DOHH2 (cell line): ENCODE measurements around the gene PTPN14.

Source experiments
- H3F3A ChIP-seq: fragments of 200-600 bp; sonication (generic), shearing (Covaris generic); 2 replicates; pipeline ENCODE4 v1.6.0; 2016; ENCODE audit warnings: antibody characterized with exemption, mild to moderate bottlenecking; ENCODE audit not compliant: control insufficient read depth, insufficient read depth
- H3K27ac ChIP-seq: fragments of 200-600 bp; sonication (generic); 2 replicates; pipeline ENCODE4 v1.5.1; 2014; ENCODE audit warnings: low read depth, mild to moderate bottlenecking, low read length, moderate library complexity
- H3K27me3 ChIP-seq: fragments of 200-600 bp; sonication (generic); 2 replicates; pipeline ENCODE4 v1.6.1; 2014; ENCODE audit warnings: mild to moderate bottlenecking, low read length, mixed read lengths; ENCODE audit not compliant: control insufficient read depth
- H3K36me3 ChIP-seq: fragments of 200-600 bp; sonication (generic); 2 replicates; pipeline ENCODE4 v1.6.1; 2014; ENCODE audit warnings: mild to moderate bottlenecking, low read length, moderate library complexity, mixed read lengths; ENCODE audit not compliant: control insufficient read depth
- H3K4me1 ChIP-seq: fragments of 200-600 bp; sonication (generic); 2 replicates; pipeline ENCODE4 v1.6.1; 2014; ENCODE audit warnings: mild to moderate bottlenecking, low read length, mixed read lengths; ENCODE audit not compliant: control insufficient read depth
- H3K4me2 ChIP-seq: fragments of 200-600 bp; sonication (generic); 2 replicates; pipeline ENCODE4 v1.6.0; 2014; ENCODE audit warnings: mild to moderate bottlenecking, low read length, moderate library complexity
- H3K4me3 ChIP-seq: fragments of 200-600 bp; sonication (generic); 2 replicates; pipeline ENCODE4 v1.5.1; 2014; ENCODE audit warnings: mild to moderate bottlenecking, low read length, mixed read lengths
- H3K79me2 ChIP-seq: fragments of 200-600 bp; sonication (generic); 2 replicates; pipeline ENCODE4 v1.6.1; 2014; ENCODE audit warnings: mild to moderate bottlenecking, low read length, mixed read lengths; ENCODE audit not compliant: control insufficient read depth
- H3K9me2 ChIP-seq: fragments of 200-600 bp; sonication (generic); replicated peaks from 2 replicates; pipeline ENCODE4 v1.6.1; 2014; ENCODE audit warnings: mild to moderate bottlenecking, low read length, mixed read lengths; ENCODE audit not compliant: control insufficient read depth
- H3K9me3 ChIP-seq: fragments of 200-600 bp; sonication (generic); 2 replicates; pipeline ENCODE4 v1.6.1; 2014; ENCODE audit warnings: antibody characterized with exemption, low read length, mixed read lengths; ENCODE audit not compliant: control insufficient read depth, insufficient read depth
- H4K20me1 ChIP-seq: fragments of 200-600 bp; sonication (generic); 2 replicates; pipeline ENCODE4 v1.6.0; 2014; ENCODE audit warnings: low read depth, mild to moderate bottlenecking, antibody characterized with exemption, low read length, moderate library complexity; ENCODE audit not compliant: control insufficient read depth, insufficient read depth
- CTCF ChIP-seq: fragments of 200-600 bp; sonication (generic); IDR thresholded peaks from one replicate; pipeline ENCODE4 v1.5.1; 2014; ENCODE audit warnings: antibody characterized with exemption, mild to moderate bottlenecking, low read depth, low read length; ENCODE audit not compliant: poor library complexity, severe bottlenecking
- EZH2phosphoT487 ChIP-seq: fragments of 200-600 bp; sonication (generic); IDR thresholded peaks from 2 replicates; pipeline ENCODE4 v1.6.1; 2017; ENCODE audit warnings: borderline replicate concordance, mild to moderate bottlenecking, antibody characterized with exemption, low read length, moderate library complexity, mixed read lengths

The PTPN14 gene

GRCh38 chr1:214460304-214460916, 91.0 kb downstream of the PTPN14 start:
- Histone ChIP-seq H3K36me3 (no peaks in the 10 kb centered on the region), H3K27ac (no peak overlapping the region), H3F3A (no peaks in the 10 kb centered on the region), H3K79me2 (no peaks in the 10 kb centered on the region), H3K9me3 (no peaks in the 10 kb centered on the region), H4K20me1 (no peaks in the 10 kb centered on the region), H3K4me2 (no peak overlapping the region), H3K4me3 (no peak overlapping the region), H3K4me1 (no peaks in the 10 kb centered on the region), H3K27me3 (no peaks in the 10 kb centered on the region), H3K9me2 (no peaks in the 10 kb centered on the region)
- no peak for TF ChIP-seq EZH2phosphoT487

GRCh38 chr1:214459895-214460294, 91.5 kb downstream of the PTPN14 start:
- no peaks in the 10 kb centered on the region for H3K36me3 ChIP-seq
- TF ChIP-seq EZH2phosphoT487 (no peak), CTCF (no peak)
- H3K27me3 ChIP-seq: no peaks in the 10 kb centered on the region
- H3K79me2 ChIP-seq: no peaks in the 10 kb centered on the region
- no peaks in the 10 kb centered on the region for H3K9me3 ChIP-seq
- H3K4me1 ChIP-seq: no peaks in the 10 kb centered on the region
- H3K4me2 ChIP-seq: no peak overlapping the region
- no peaks in the 10 kb centered on the region for H4K20me1 ChIP-seq
- no peak overlapping the region for H3K4me3 ChIP-seq
- no peaks in the 10 kb centered on the region for H3F3A ChIP-seq
- H3K9me2 ChIP-seq: no peaks in the 10 kb centered on the region
- no peak overlapping the region for H3K27ac ChIP-seq

- Histone ChIP-seq H3F3A (no peaks in the 10 kb centered on the region), H3K36me3 (no peaks in the 10 kb centered on the region), H3K4me3 (no peak overlapping the region), H3K27me3 (no peaks in the 10 kb centered on the region), H4K20me1 (no peaks in the 10 kb centered on the region), H3K9me2 (no peaks in the 10 kb centered on the region), H3K4me2 (no peak overlapping the region), H3K4me1 (no peaks in the 10 kb centered on the region), H3K9me3 (no peaks in the 10 kb centered on the region), H3K27ac (no peak overlapping the region), H3K79me2 (no peaks in the 10 kb centered on the region)
- TF ChIP-seq CTCF: no peak
- TF ChIP-seq EZH2phosphoT487: no peak
Observed at GRCh38 chr1:214458541-214458940, 92.9 kb downstream of the PTPN14 start.

- no peaks in the 10 kb centered on the region for H3K79me2 ChIP-seq
- no peaks in the 10 kb centered on the region for H3K36me3 ChIP-seq
- no peak overlapping the region for H3K27ac ChIP-seq
- no peak overlapping the region for H3K4me2 ChIP-seq
- no peaks in the 10 kb centered on the region for H3K4me1 ChIP-seq
- H3K9me2 ChIP-seq: no peaks in the 10 kb centered on the region
- TF ChIP-seq EZH2phosphoT487: no peak
- no peak for TF ChIP-seq CTCF
- H3F3A ChIP-seq: no peaks in the 10 kb centered on the region
- no peaks in the 10 kb centered on the region for H3K27me3 ChIP-seq
- no peaks in the 10 kb centered on the region for H3K9me3 ChIP-seq
- H3K4me3 ChIP-seq: no peak overlapping the region
- no peaks in the 10 kb centered on the region for H4K20me1 ChIP-seq
Observed at GRCh38 chr1:214455971-214456867, 95.2 kb downstream of the PTPN14 start.
